Fibroblast of skin of scalp (primary cell): Measurements from ENCODE around the gene ARHGAP11A.

Experiments
- DNase-seq: peaks from one replicate; pipeline ENCODE4 v3.0.0-alpha.2; 2013

ARHGAP11A gene

DNA sequence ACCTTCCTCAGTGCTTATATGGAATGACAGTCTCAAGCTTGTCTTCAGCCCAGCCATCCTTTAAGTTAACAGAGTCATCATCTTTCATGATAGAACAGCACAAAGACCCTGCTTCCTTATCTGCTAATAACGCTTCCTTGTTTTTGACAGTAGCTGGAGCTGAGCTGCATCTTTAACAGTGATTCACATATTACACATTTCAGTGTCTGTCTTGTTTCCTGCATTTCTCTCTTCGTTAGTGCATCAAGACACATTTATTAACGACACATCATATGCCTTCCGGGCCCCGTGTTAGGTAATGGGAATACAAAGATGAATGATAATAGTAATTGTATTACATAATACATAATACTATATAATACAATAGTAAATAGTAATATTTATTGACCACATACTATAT, 72.3 kb downstream of the ARHGAP11A start:
- peak; percentile 75 for DNase-seq

- DNase-seq, result peak; percentile 64
Observed at GRCh38 chr15:32688151-32688639, 72.9 kb downstream of the ARHGAP11A start.
